HepG2 (cell line): Measurements from ENCODE around the gene CLDN7. TPM values are rescaled to one million over a fixed set of nuclear protein-coding genes. Genes with fewer than 3 reads are reported as not detected.

Source experiments
- AGO2 ChIP-seq: fragments of 200-400 bp; formaldehyde crosslinking; optimal IDR thresholded peaks from 2 replicates; pipeline ENCODE3; 2017; ENCODE audit warnings: mild to moderate bottlenecking, low read depth, low read length, moderate library complexity
- ARNT2 ChIP-seq: sonication (generic); formaldehyde crosslinking; IDR thresholded peaks from 2 replicates; pipeline ENCODE4 v1.8.0; 2022; ENCODE audit warnings: mild to moderate bottlenecking, low read depth, missing genetic modification reagents, moderate library complexity
- GABPA ChIP-seq, 2 experiments: IDR thresholded peaks; 2 replicates each; pipeline ENCODE4 v1.6.1; 2011 to 2016; ENCODE audit warnings: low read depth in 2 of 2, low read length in 1 of 2, missing biosample characterization in 1 of 2, missing genetic modification characterization in 1 of 2
- HIVEP1 ChIP-seq: sonication (generic); formaldehyde crosslinking; IDR thresholded peaks from 2 replicates; pipeline ENCODE4 v1.4.0; 2020; ENCODE audit warnings: mild to moderate bottlenecking, missing genetic modification reagents
- MED13 ChIP-seq: sonication (generic); formaldehyde crosslinking; IDR thresholded peaks from 2 replicates; pipeline ENCODE4 v1.5.0; 2020; ENCODE audit warnings: missing genetic modification reagents
- POLR2AphosphoS5 ChIP-seq: IDR thresholded peaks from 2 replicates; pipeline ENCODE4 v1.6.1; 2012; ENCODE audit warnings: low read depth, low read length
- SALL2 ChIP-seq: sonication (generic); formaldehyde crosslinking; IDR thresholded peaks from 2 replicates; pipeline ENCODE4 v1.8.1; 2023; ENCODE audit warnings: mild to moderate bottlenecking, missing genetic modification reagents, inconsistent platforms
- SP140L ChIP-seq: sonication (generic); formaldehyde crosslinking; IDR thresholded peaks from 2 replicates; pipeline ENCODE4 v1.4.0; 2020; ENCODE audit warnings: missing genetic modification reagents, borderline replicate concordance
- TAF15 ChIP-seq: fragments of 200-400 bp; formaldehyde crosslinking; IDR thresholded peaks from one replicate; pipeline ENCODE4 v1.6.1; 2018; ENCODE audit warnings: mild to moderate bottlenecking, low read depth, low read length; ENCODE audit not compliant: poor library complexity, severe bottlenecking
- ZMYM4 ChIP-seq: sonication (generic); formaldehyde crosslinking; IDR thresholded peaks from 2 replicates; pipeline ENCODE4 v1.8.1; 2023; ENCODE audit warnings: mild to moderate bottlenecking, missing genetic modification reagents
- ZNF234 ChIP-seq: sonication (generic); formaldehyde crosslinking; conservative IDR thresholded peaks from 2 replicates; pipeline ENCODE4 v1.5.1; 2020; ENCODE audit warnings: mild to moderate bottlenecking, missing genetic modification reagents
- ZNF274 ChIP-seq: sonication (generic); formaldehyde crosslinking; IDR thresholded peaks from 2 replicates; pipeline ENCODE4 v1.5.1; 2020; ENCODE audit warnings: mild to moderate bottlenecking, missing genetic modification reagents
- ZNF572 ChIP-seq: sonication (generic); formaldehyde crosslinking; IDR thresholded peaks from 2 replicates; pipeline ENCODE4 v1.5.1; 2020; ENCODE audit warnings: mild to moderate bottlenecking, missing genetic modification reagents
- ZNF775 ChIP-seq: sonication (generic); formaldehyde crosslinking; IDR thresholded peaks from 2 replicates; pipeline ENCODE4 v1.4.0; 2020; ENCODE audit warnings: missing genetic modification reagents, mild to moderate bottlenecking, moderate library complexity, borderline replicate concordance
- polyA plus RNA-seq, 8 experiments: library from polyadenylated mRNA; depleted of rRNA in 3 of 8; stranded (reverse) in 7 of 8; unstranded in 1 of 8; fragments of >200 nt; fragmentation: Illumina TruSeq in 4 of 8; extraction: Trizol in 4 of 8; gene quantifications; 2 replicates each; pipeline versions ENCODE4 v1.2.1 to v1.2.3, GENCODE V29; 2011 to 2016; ENCODE audit warnings: low read depth in 4 of 8, missing spikeins in 1 of 8, mixed read lengths in 1 of 8; ENCODE audit not compliant: insufficient read depth in 1 of 8
- total RNA-seq, 5 experiments: library from RNA; depleted of rRNA; stranded (reverse); fragments of >200 nt; fragmentation: Illumina TruSeq; extraction: Trizol; gene quantifications; 2 replicates each; pipeline ENCODE4 v1.2.3, GENCODE V29; 2016; ENCODE audit warnings: low read depth in 1 of 5
- TF ChIP-seq, protein P1 (sequence below): sonication (generic); formaldehyde crosslinking; IDR thresholded peaks from 2 replicates; pipeline ENCODE4 v1.8.1; 2022; ENCODE audit warnings: mild to moderate bottlenecking, missing genetic modification reagents
- TF ChIP-seq, protein P2 (sequence below): sonication (generic); formaldehyde crosslinking; IDR thresholded peaks from 2 replicates; pipeline ENCODE4 v1.4.0; 2020; ENCODE audit warnings: missing genetic modification reagents, mild to moderate bottlenecking, borderline replicate concordance
- TF ChIP-seq, protein P3 (sequence below): sonication (generic); formaldehyde crosslinking; IDR thresholded peaks from 2 replicates; pipeline ENCODE4 v1.5.1; 2020; ENCODE audit warnings: mild to moderate bottlenecking, missing genetic modification reagents, moderate library complexity
- TF ChIP-seq, protein P4 (sequence below): sonication (generic); formaldehyde crosslinking; IDR thresholded peaks from 2 replicates; pipeline ENCODE4 v1.8.1; 2023; ENCODE audit warnings: missing genetic modification reagents, inconsistent platforms, borderline replicate concordance
- TF ChIP-seq, protein P5 (sequence below): IDR thresholded peaks from 2 replicates; pipeline ENCODE4 v1.6.1; 2016; ENCODE audit warnings: mild to moderate bottlenecking
- TF ChIP-seq, protein P6 (sequence below): sonication (generic); formaldehyde crosslinking; IDR thresholded peaks from 2 replicates; pipeline ENCODE4 v1.4.0; 2020; ENCODE audit warnings: mild to moderate bottlenecking, missing genetic modification reagents

CLDN7 gene
- total and polyA plus RNA-seq, 2 of the 13 experiments (the other 11 are each of a cell fraction or from before 2014, with no cell fraction given): not detected

DNA sequence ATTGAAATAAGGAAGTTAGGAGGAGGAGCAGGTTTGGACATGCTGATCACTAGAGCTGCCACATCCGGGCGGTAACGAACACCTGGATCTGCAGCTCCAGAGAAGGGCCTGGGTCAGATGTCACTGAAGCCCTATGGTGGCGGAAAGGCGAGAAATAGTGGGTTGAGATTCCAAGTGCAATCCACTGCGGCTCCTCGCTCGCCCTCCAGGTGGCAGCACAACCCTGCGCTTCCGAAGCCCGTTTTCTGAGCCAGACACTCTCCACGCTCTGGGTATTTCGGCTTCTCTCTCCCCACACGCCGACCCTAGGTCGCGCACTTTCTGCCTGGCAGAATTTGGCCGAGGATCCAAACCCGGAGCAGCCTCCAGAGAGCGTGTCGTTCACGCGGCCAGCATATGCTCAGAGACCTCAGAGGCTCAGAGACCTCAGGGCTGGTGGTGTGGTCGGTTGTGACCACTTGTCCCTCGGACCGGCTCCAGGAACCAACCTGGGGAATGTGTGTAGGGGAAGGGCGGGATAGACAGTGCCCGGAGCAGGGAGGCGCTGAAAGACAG lies 18.3 kb upstream of the CLDN7 start (continued):
- TF ChIP-seq ARNT2 (CRISPR knock-in tag) (peak; percentile 81), SP140L (CRISPR knock-in tag) (no peak), POLR2AphosphoS5 (no peak), TAF15 (no peak), ZNF274 (CRISPR knock-in tag) (peak; percentile 78; the same call in 1 of the 2 replicates), HIVEP1 (CRISPR knock-in tag) (no peak; the same call in 1 of the 2 replicates), ZNF234 (0 out of 2 replicates have a peak, but pooled peaks have one; percentile 31), AGO2 (no peak), ZNF572 (CRISPR knock-in tag) (peak; percentile 77; the same call in 1 of the 2 replicates), SALL2 (peak; percentile 70; the same call in 1 of the 2 replicates), GABPA (IDR thresholded peaks at IDR 0.05; ENCODE audit: low read depth, low read length) (no peak), GABPA (CRISPR knock-in tag; IDR thresholded peaks at IDR 0.05; ENCODE audit: low read depth) (peak; percentile 43), ZNF775 (CRISPR knock-in tag) (no peak), ZMYM4 (CRISPR knock-in tag) (peak; percentile 61; the same call in 1 of the 2 replicates), MED13 (CRISPR knock-in tag) (no peak)
- TF ChIP-seq, protein P1, sequence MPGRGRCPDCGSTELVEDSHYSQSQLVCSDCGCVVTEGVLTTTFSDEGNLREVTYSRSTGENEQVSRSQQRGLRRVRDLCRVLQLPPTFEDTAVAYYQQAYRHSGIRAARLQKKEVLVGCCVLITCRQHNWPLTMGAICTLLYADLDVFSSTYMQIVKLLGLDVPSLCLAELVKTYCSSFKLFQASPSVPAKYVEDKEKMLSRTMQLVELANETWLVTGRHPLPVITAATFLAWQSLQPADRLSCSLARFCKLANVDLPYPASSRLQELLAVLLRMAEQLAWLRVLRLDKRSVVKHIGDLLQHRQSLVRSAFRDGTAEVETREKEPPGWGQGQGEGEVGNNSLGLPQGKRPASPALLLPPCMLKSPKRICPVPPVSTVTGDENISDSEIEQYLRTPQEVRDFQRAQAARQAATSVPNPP (CRISPR knock-in tag): peak; percentile 53; the same call in 1 of the 2 replicates
- TF ChIP-seq, protein P2, sequence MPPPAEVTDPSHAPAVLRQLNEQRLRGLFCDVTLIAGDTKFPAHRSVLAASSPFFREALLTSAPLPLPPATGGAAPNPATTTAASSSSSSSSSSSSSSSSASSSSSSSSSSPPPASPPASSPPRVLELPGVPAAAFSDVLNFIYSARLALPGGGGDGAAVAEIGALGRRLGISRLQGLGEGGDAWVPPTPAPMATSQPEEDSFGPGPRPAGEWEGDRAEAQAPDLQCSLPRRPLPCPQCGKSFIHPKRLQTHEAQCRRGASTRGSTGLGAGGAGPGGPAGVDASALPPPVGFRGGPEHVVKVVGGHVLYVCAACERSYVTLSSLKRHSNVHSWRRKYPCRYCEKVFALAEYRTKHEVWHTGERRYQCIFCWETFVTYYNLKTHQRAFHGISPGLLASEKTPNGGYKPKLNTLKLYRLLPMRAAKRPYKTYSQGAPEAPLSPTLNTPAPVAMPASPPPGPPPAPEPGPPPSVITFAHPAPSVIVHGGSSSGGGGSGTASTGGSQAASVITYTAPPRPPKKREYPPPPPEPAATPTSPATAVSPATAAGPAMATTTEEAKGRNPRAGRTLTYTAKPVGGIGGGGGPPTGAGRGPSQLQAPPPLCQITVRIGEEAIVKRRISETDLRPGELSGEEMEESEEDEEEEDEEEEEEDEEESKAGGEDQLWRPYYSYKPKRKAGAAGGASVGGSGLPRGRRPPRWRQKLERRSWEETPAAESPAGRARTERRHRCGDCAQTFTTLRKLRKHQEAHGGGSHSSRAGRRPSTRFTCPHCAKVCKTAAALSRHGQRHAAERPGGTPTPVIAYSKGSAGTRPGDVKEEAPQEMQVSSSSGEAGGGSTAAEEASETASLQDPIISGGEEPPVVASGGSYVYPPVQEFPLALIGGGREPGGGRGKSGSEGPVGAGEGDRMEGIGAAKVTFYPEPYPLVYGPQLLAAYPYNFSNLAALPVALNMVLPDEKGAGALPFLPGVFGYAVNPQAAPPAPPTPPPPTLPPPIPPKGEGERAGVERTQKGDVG: no peak
- TF ChIP-seq, protein P3, sequence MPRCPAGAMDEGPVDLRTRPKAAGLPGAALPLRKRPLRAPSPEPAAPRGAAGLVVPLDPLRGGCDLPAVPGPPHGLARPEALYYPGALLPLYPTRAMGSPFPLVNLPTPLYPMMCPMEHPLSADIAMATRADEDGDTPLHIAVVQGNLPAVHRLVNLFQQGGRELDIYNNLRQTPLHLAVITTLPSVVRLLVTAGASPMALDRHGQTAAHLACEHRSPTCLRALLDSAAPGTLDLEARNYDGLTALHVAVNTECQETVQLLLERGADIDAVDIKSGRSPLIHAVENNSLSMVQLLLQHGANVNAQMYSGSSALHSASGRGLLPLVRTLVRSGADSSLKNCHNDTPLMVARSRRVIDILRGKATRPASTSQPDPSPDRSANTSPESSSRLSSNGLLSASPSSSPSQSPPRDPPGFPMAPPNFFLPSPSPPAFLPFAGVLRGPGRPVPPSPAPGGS (CRISPR knock-in tag): peak; percentile 93
- TF ChIP-seq, protein P4, sequence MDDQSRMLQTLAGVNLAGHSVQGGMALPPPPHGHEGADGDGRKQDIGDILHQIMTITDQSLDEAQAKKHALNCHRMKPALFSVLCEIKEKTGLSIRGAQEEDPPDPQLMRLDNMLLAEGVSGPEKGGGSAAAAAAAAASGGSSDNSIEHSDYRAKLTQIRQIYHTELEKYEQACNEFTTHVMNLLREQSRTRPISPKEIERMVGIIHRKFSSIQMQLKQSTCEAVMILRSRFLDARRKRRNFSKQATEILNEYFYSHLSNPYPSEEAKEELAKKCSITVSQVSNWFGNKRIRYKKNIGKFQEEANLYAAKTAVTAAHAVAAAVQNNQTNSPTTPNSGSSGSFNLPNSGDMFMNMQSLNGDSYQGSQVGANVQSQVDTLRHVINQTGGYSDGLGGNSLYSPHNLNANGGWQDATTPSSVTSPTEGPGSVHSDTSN (CRISPR knock-in tag): no peak
- TF ChIP-seq, protein P5, sequence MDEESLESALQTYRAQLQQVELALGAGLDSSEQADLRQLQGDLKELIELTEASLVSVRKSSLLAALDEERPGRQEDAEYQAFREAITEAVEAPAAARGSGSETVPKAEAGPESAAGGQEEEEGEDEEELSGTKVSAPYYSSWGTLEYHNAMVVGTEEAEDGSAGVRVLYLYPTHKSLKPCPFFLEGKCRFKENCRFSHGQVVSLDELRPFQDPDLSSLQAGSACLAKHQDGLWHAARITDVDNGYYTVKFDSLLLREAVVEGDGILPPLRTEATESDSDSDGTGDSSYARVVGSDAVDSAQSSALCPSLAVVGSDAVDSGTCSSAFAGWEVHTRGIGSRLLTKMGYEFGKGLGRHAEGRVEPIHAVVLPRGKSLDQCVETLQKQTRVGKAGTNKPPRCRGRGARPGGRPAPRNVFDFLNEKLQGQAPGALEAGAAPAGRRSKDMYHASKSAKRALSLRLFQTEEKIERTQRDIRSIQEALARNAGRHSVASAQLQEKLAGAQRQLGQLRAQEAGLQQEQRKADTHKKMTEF (CRISPR knock-in tag): peak; percentile 35; the same call in 1 of the 2 replicates
- TF ChIP-seq, protein P6, sequence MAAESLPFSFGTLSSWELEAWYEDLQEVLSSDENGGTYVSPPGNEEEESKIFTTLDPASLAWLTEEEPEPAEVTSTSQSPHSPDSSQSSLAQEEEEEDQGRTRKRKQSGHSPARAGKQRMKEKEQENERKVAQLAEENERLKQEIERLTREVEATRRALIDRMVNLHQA (CRISPR knock-in tag): no peak
